ENCODE measurements around the gene LASP1NB.
"Not testable (repeated sequence)": the region's sequence is repeated elsewhere in the genome, so short reads cannot be mapped to it uniquely, and the experiment has no call there.

LASP1NB gene

GRCh38 chr17:38897671-38898290 lies 27.6 kb upstream of the LASP1NB start:
- DNase-seq, result no peak

DNA sequence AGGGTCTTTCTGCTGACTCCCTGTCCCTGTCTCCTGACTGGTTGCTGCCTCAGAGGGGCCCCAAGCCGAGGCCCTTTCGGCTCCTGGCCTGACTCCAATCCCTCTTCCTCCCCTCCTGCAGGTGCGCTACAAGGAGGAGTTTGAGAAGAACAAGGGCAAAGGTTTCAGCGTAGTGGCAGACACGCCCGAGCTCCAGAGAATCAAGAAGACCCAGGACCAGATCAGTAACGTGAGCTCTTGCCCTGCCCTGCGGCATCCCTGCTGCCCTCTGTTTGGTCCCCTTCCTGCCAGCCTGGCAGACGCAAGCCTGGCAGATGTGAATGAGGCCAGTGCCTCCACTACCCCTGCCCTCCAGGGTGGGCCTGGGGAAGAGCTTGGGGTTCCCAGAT lies 27.1 kb upstream of the LASP1NB start:
- DNase-seq, result peak; percentile 31

DNA sequence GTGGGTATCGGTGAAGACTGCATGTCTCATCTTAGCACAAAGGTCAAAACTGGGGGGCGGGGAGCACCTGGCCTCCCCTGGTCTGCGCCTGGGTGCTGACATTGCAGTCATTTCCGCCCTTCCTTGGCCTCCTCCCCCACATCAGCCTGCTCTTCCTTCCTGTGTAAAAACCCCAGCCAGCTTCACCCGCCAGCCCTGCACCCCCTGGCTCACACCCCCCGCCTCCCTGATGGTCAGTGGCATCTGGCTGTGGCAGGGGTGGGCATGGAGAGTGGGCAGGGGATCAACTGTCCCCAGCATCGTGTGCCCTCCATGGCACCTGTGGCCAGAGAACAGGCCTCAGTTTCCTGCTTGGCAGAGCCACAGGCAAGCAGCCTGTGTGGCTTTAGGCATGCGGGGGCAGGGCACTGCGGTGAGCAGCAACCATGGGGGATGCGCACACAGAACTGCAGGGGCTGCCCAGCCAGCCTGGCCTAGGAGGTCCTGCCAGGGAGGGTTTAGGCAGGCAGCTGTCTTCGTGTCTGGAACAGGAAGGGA lies 26.5 kb upstream of the LASP1NB start:
- DNase-seq, result peak; percentile 86

GRCh38 chr17:38899421-38899820 lies 26.0 kb upstream of the LASP1NB start:
- DNase-seq, result no peak

- peak; percentile 67 for DNase-seq
Observed at GRCh38 chr17:38900978-38901656, 24.3 kb upstream of the LASP1NB start.

DNA sequence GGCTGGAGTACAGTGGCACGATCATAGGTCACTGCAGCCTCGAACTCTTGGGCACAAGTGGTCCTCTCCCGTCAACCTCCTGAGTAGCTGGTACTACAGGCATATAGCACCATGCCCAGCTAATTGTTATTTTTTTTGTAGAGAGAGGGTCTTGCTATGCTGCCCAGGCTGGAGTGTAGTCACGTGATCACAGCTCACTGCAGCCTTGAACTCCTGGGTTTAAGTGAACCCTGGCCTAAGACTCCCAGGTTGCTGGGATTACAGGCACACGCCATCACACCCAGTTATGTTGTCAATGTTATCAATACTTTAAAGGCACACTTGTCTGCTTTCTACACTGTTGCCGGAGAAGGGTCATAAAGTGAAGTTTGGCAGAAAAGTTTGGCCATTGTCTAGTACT lies 22.0 kb upstream of the LASP1NB start:
- no peak for DNase-seq

GRCh38 chr17:38904892-38905291 lies 20.5 kb upstream of the LASP1NB start:
- DNase-seq, result no peak

DNA sequence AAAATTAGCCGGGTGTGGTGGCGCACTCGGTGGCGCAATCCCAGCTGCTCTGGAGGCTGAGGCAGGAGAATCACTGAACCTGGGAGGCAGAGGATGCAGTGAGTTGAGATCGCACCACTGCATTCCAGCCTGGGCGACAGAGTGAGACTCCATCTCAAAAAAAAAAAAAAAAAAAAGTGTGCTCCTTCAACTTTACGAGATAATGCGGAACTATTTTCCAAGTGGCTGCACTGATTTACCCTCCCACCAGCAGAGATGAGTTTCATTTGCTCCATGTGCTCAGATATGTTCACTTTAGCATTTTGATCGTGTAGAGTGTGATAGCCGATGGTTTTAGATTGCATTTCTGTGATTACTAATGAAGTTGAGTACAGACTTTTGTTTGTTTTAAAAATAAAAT lies 20.0 kb upstream of the LASP1NB start:
- no peak for DNase-seq

GRCh38 chr17:38906460-38907228 lies 18.8 kb upstream of the LASP1NB start:
- DNase-seq, result no peak

- no peak for DNase-seq
Observed at GRCh38 chr17:38907930-38908675, 17.3 kb upstream of the LASP1NB start.

- no peak for DNase-seq
Observed at GRCh38 chr17:38908676-38909181, 16.7 kb upstream of the LASP1NB start.

DNA sequence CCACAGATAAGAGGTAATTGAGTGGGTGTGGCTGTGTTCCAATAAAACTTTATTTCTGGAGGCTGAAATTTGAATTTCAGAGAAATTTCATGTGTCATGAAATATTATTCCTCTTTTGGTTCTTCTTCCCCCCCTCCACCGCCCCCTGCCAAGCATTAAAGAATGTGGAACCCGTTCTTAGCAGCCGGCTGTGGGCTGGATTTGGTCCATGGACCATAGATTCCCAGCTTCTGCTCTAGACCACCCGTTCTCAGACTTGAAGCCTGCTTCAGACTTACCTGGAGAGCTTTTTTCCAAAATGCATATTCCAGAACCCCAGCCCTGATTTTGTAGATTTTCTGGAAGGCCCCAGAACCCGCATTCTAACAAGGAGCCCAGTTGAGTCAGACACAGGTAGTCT lies 15.1 kb upstream of the LASP1NB start:
- no peak for DNase-seq

- DNase-seq, result no peak
Observed at GRCh38 chr17:38911081-38911730, 14.2 kb upstream of the LASP1NB start.

- not testable (repeated sequence) for DNase-seq
Observed at GRCh38 chr17:38911731-38912081, 13.7 kb upstream of the LASP1NB start.

DNA sequence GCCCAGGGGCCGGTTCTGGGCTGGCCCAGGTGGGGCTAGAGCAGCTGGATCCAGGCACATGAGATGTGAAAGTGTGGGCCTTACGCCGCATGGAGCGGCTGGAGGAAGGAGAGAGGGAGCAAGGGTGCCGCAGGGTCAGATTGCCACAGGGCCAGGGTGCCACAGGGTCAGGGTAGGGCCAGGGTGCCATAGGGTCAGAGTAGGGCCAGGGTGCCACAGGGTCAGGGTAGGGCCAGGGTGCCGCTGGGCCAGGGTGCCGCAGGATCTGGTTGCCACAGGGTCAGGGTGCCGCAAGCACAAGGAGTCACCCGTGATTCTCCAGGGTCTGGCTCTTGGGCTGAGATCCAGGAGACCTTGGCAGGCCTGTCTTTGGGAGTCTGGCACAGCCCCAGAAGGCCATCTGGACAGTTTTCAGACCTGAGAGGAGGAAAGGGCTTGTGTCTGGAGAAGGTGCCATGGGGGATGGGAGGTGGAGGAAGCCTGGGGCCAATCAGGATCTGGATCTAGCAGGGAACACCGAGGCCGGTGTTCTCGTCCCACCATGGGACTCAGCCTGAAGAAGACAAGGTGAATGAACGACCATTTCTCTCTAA lies 13.1 kb upstream of the LASP1NB start:
- DNase-seq, result no peak

DNA sequence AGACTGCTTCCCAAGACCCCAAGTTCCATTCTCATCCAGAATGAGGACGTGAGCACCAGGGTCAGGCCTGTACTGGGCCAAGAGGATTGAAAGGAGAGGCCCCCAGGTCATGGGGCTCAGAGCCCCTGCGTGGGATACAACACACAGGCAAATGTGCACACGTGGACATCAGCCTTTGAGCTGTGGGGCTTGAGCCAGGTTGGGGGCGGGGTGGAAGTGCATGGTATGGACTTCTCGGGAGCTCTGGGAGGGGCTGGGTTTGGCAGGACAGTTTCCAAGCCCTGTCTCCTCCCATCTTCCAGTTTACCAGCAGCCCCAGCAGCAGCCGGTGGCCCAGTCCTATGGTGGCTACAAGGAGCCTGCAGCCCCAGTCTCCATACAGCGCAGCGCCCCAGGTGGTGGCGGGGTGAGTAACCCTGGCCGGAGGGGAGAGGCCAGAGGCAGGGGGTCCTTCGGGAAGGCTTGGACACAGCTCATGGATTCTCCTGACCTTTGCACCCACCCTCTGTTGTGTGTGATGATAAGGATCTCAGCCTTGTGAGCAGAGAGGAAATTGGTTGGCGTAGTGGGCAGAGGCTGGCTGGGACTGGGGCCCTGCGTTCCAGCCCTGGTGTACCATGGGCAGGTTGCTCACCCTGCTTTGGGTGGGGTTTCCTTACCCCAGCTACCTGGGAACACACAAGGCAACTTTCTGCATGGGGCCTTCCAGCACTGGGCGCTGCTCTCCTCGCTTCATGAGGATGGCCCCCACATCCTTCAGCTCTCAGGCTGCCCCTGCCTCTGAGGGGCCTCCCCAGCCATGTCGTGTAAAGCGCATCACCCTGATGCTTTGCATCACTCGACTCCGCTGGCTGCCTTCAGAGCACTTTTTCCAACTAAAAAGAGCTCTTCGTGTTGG lies 10.4 kb upstream of the LASP1NB start:
- no peak for DNase-seq

GRCh38 chr17:38915639-38915995 lies 9.8 kb upstream of the LASP1NB start:
- no peak for DNase-seq

DNA sequence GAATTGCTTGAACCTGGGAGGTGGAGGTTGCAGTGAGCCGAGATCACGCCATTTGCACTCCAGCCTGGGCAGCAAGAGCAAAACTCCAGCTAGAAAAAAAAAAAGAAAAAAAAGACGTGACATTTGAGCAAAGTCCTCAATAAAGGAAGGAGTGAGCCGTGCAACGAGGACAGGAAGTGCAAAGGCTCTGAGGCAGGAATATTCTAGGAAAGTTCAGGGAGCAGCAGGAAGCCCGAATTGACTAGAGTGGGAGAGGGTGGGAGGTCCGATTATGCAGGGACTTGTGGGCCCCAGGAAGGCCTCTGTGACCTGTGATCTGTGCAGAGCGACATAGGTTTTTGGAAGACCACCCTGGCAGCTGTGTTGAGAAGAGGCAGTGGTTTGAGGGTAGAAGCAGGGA lies 8.6 kb upstream of the LASP1NB start:
- DNase-seq, result no peak

DNA sequence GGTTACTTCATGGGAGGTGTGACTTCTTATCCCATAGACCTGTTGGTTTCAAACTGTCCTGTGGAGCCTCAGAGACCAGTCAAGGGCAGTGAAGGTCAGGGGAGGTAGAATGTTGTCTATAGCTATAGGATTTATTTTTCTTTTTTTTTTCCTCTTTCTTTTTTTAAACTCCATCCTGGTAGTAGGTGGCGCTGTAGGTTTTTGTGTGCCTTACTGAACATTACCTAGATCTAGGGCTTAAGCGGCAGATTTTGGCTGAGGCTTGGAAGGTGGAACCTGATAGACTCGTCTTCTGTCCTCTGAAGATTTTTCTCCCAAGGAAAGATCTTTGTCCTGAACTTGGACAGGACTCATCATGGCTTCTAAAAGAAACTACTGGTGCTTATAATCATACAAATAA lies 8.2 kb upstream of the LASP1NB start:
- DNase-seq, result no peak

DNA sequence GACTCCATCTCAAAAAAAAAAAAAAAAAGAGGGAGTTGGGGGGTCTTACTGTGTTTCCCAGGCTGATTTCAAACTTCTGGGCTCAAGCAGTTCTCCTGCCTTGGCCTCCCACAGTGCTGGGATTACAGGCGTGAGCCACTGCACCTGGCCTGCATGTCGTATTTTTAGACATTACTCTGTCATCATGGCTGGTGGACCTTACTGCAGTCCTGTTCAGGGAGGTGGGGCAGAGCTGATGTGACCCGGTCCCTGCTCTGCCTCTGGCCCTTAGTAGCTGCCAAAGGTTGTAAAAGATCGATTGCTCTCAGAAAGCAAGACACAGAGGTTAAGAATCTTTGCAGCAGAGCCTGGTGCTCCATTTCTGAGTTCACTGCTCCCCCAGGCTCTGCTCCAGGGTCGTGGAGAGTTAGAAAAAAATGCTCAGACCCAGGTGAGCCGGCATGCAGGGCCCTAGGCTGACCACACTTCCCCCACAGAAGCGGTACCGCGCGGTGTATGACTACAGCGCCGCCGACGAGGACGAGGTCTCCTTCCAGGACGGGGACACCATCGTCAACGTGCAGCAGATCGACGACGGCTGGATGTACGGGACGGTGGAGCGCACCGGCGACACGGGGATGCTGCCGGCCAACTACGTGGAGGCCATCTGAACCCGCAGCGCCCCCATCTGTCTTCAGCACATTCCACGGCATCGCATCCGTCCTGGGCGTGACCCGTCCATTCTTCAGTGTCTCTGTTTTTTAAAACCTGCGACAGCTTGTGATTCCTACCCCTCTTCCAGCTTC lies 7.1 kb upstream of the LASP1NB start:
- DNase-seq, result no peak
